GM12878 (cell line): Measurements from ENCODE around the gene APCDD1. TPM values are rescaled to one million over a fixed set of nuclear protein-coding genes. Genes with fewer than 3 reads are reported as not detected.

ENCODE experiments used
- ATAC-seq: fragments of 200-7000 bp; cut with Tn5 transposase; 3 replicates; pipeline ENCODE4 v1.9.1; 2020; ENCODE audit warnings: mild to moderate bottlenecking, moderate library complexity
- BruUV-seq: library from RNA; stranded (reverse); fragments of 400-500 nt; replicated peaks from 2 replicates; lab custom pipeline; 2021; lab: Mats Ljungman, UMichigan
- CTCF ChIA-PET: fragments of 300-600 bp; sonication (Branson Sonifier 250); formaldehyde crosslinking; extraction: SDS; loops from one replicate; lab custom pipeline; 2021; ENCODE audit warnings: inconsistent platforms; lab: Yijun Ruan, JAX
- POLR2A ChIA-PET: fragments of 350-600 bp; formaldehyde crosslinking; extraction: SDS; loops from one replicate; lab custom pipeline; 2021; ENCODE audit warnings: inconsistent platforms; lab: Charles Lee
- RAD21 ChIA-PET: fragments of 300-600 bp; sonication (Branson Sonifier 250); formaldehyde crosslinking; loops from one replicate; lab custom pipeline; 2023; ENCODE audit warnings: antibody characterized with exemption; ENCODE audit not compliant: unreplicated experiment; lab: Charles Lee
- SMC1A ChIA-PET: fragments of 300-600 bp; sonication (Branson Sonifier 250); formaldehyde crosslinking; loops from one replicate; lab custom pipeline; 2023; ENCODE audit not compliant: unreplicated experiment, uncharacterized antibody; lab: Charles Lee
- DNase-seq: peaks from one replicate; pipeline ENCODE4 v3.0.0-alpha.2; 2011; ENCODE audit warnings: low read depth, low spot score
- FAIRE-seq: peaks from 3 replicates; lab custom pipeline; 2011; peaks lifted over from hg19 to GRCh38; lab: Jason Lieb, UNC
- H2AFZ ChIP-seq: 2 replicates; pipeline ENCODE4 v1.6.0; 2011; ENCODE audit warnings: low read depth, low read length, control low read depth; ENCODE audit not compliant: control insufficient read depth
- H3K27ac ChIP-seq: 2 replicates; pipeline ENCODE4 v1.5.1; 2011; ENCODE audit warnings: control low read depth; ENCODE audit not compliant: control insufficient read depth, insufficient read depth
- H3K27me3 ChIP-seq, 2 experiments: replicated peaks in 1 of 2; 2 replicates each; pipeline versions ENCODE4 v1.6.0 to v1.6.1; 2011; ENCODE audit warnings: low read length in 1 of 2; ENCODE audit not compliant: control insufficient read depth in 2 of 2, insufficient read depth in 2 of 2
- H3K36me3 ChIP-seq, 2 experiments: 2 replicates each; pipeline ENCODE4 v1.5.1; 2011; ENCODE audit warnings: low read length in 1 of 2; ENCODE audit not compliant: control insufficient read depth in 2 of 2, insufficient read depth in 2 of 2
- H3K4me1 ChIP-seq: 2 replicates; pipeline ENCODE4 v1.6.1; 2011; ENCODE audit warnings: mild to moderate bottlenecking, low read length, moderate library complexity, mixed read lengths; ENCODE audit not compliant: control insufficient read depth, insufficient read depth
- H3K4me2 ChIP-seq: 2 replicates; pipeline ENCODE4 v1.6.0; 2011; ENCODE audit warnings: control low read depth; ENCODE audit not compliant: control insufficient read depth, insufficient read depth
- H3K4me3 ChIP-seq: fragments of 200-600 bp; sonication (generic); 2 replicates; pipeline ENCODE4 v1.5.1; 2016
- H3K79me2 ChIP-seq: 2 replicates; pipeline ENCODE4 v1.6.0; 2011; ENCODE audit warnings: low read length; ENCODE audit not compliant: control insufficient read depth, insufficient read depth
- H3K9ac ChIP-seq: 2 replicates; pipeline ENCODE4 v1.8.0; 2011; ENCODE audit warnings: low read length, control low read depth, mixed read lengths; ENCODE audit not compliant: control insufficient read depth, insufficient read depth
- H3K9me3 ChIP-seq: replicated peaks from 3 replicates; pipeline ENCODE4 v1.5.1; 2011; ENCODE audit warnings: mild to moderate bottlenecking, low read length; ENCODE audit not compliant: control insufficient read depth, insufficient read depth
- H4K20me1 ChIP-seq: 2 replicates; pipeline ENCODE4 v1.6.0; 2011; ENCODE audit not compliant: control insufficient read depth, insufficient read depth
- ATF3 ChIP-seq: IDR thresholded peaks from 2 replicates; pipeline ENCODE4 v1.6.1; 2011; ENCODE audit warnings: low read depth, mild to moderate bottlenecking, low read length, moderate library complexity, borderline replicate concordance; ENCODE audit errors: extremely low read depth
- ATF7 ChIP-seq: fragments of 450-650 bp; IDR thresholded peaks from 2 replicates; pipeline ENCODE4 v1.6.1; 2016; ENCODE audit warnings: low read depth, mild to moderate bottlenecking
- BCL3 ChIP-seq: IDR thresholded peaks from 2 replicates; pipeline ENCODE4 v1.6.1; 2011; ENCODE audit warnings: borderline replicate concordance, low read depth, mild to moderate bottlenecking, moderate library complexity, low read length; ENCODE audit not compliant: insufficient read depth, poor library complexity, severe bottlenecking
- CHD1 ChIP-seq: IDR thresholded peaks from 2 replicates; pipeline ENCODE4 v1.6.1; 2012; ENCODE audit warnings: low read depth, low read length, improper control_type of control experiment
- CTCF ChIP-seq, 3 experiments: IDR thresholded peaks in 2 of 3; conservative IDR thresholded peaks in 1 of 3; 2 replicates each; pipeline ENCODE4 v1.5.1; 2011; ENCODE audit warnings: low read depth in 3 of 3, low read length in 3 of 3, mild to moderate bottlenecking in 3 of 3, control low read depth in 2 of 3, moderate library complexity in 2 of 3, inconsistent platforms in 1 of 3, mixed read lengths in 1 of 3; ENCODE audit not compliant: control insufficient read depth in 2 of 3, insufficient read depth in 1 of 3; ENCODE audit errors: extremely low read depth in 1 of 3
- EP300 ChIP-seq, 2 experiments: fragments of 150-350 bp in 1 of 2; IDR thresholded peaks; 2 replicates each; pipeline ENCODE4 v1.6.1; 2011 to 2012; ENCODE audit warnings: low read depth in 2 of 2, low read length in 2 of 2, borderline replicate concordance in 1 of 2, improper control_type of control experiment in 1 of 2, inconsistent platforms in 1 of 2; ENCODE audit not compliant: control insufficient read depth in 1 of 2
- ESRRA ChIP-seq: IDR thresholded peaks from 2 replicates; pipeline ENCODE4 v1.6.1; 2012; ENCODE audit warnings: mild to moderate bottlenecking, low read length, improper control_type of control experiment
- JUND ChIP-seq: IDR thresholded peaks from 2 replicates; pipeline ENCODE4 v1.6.1; 2012; ENCODE audit warnings: low read depth, mild to moderate bottlenecking, low read length, improper control_type of control experiment, moderate library complexity
- LARP7 ChIP-seq: fragments of 450-650 bp; IDR thresholded peaks from 2 replicates; pipeline ENCODE4 v1.6.1; 2017; ENCODE audit warnings: mild to moderate bottlenecking
- NFYB ChIP-seq: IDR thresholded peaks from 2 replicates; pipeline ENCODE4 v1.6.1; 2011; ENCODE audit warnings: low read depth, mild to moderate bottlenecking, low read length, improper control_type of control experiment, moderate library complexity; ENCODE audit not compliant: insufficient read depth
- POLR2AphosphoS5 ChIP-seq: IDR thresholded peaks from 2 replicates; pipeline ENCODE4 v1.6.1; 2011; ENCODE audit warnings: mild to moderate bottlenecking, low read length, inconsistent platforms
- RAD51 ChIP-seq: fragments of 450-650 bp; IDR thresholded peaks from 2 replicates; pipeline ENCODE4 v1.6.1; 2016; ENCODE audit warnings: moderate library complexity, mild to moderate bottlenecking, inconsistent platforms
- SIN3A ChIP-seq: IDR thresholded peaks from 2 replicates; pipeline ENCODE4 v1.6.1; 2012; ENCODE audit warnings: low read depth, low read length, improper control_type of control experiment
- TARDBP ChIP-seq: IDR thresholded peaks from 2 replicates; pipeline ENCODE4 v1.6.1; 2016; ENCODE audit warnings: borderline replicate concordance
- WRNIP1 ChIP-seq: IDR thresholded peaks from 2 replicates; pipeline ENCODE4 v1.6.1; 2011; ENCODE audit warnings: low read depth, low read length, improper control_type of control experiment, borderline replicate concordance
- ZNF24 ChIP-seq: fragments of 450-650 bp; IDR thresholded peaks from 2 replicates; pipeline ENCODE4 v1.6.1; 2017; ENCODE audit warnings: antibody characterized with exemption, mild to moderate bottlenecking
- ZNF274 ChIP-seq: IDR thresholded peaks from one replicate; pipeline ENCODE4 v1.8.0; 2011; ENCODE audit not compliant: insufficient read length, insufficient read depth
- WGBS: methylation state at CpG from one replicate; pipeline ENCODE4 v1.1.6; 2016; ENCODE audit warnings: low lambda C conversion rate; ENCODE audit not compliant: insufficient replicate concordance, insufficient coverage; ENCODE audit errors: missing lambda C conversion rate; 5-methylcytosine and 5-hydroxymethylcytosine counted together
- in situ Hi-C: fragments of 300-500 bp; cut with MboI; formaldehyde crosslinking; loops from 9 replicates; pipeline ENCODE4 v1.14.3; 2018; ENCODE audit warnings: mixed read lengths
- intact Hi-C: fragments of 100-400 bp; cut with micrococcal nuclease; formaldehyde crosslinking; loops from one replicate; pipeline ENCODE4 v1.14.2; 2022; ENCODE audit not compliant: unreplicated experiment
- polyA plus RNA-seq, 11 experiments: library from polyadenylated mRNA; depleted of rRNA in 4 of 11; unstranded in 6 of 11; stranded (reverse) in 5 of 11; fragments of >200 nt; fragmentation: Nextera tagmentation in 4 of 11; fragmentation: Illumina TruSeq in 1 of 11; extraction: Ambion mirVana in 4 of 11; extraction: Trizol in 1 of 11; gene quantifications; 1 replicate in 1 of 11; 2 replicates in 10 of 11; pipeline versions ENCODE4 v1.2.1 to v1.2.3, GENCODE V29; 2011 to 2016; ENCODE audit warnings: inconsistent platforms in 2 of 11, missing spikeins in 2 of 11, low read depth in 1 of 11
- total RNA-seq, 4 experiments: library from RNA; depleted of rRNA in 3 of 4; stranded (reverse); fragments of >200 nt in 3 of 4; fragmentation: Illumina TruSeq in 1 of 4; extraction: Trizol in 1 of 4; gene quantifications; 2 replicates each; pipeline versions ENCODE4 v1.2.1 to v1.2.3, GENCODE V29; 2013 to 2021

The APCDD1 gene
- total and polyA plus RNA-seq, 10 of the 15 experiments (the other 5 are each of a cell fraction or from before 2014, with no cell fraction given): not detected

GRCh38 chr18:10525697-10526560, 71.5 kb downstream of the APCDD1 start, which contains the start of gene NAPG:
NAPG (plus strand) TSS chr18:10526027; CDS start chr18:10526103, 76 bp downstream.
- peak; percentile 85 for ATAC-seq
- ChIA-PET RAD21 (interaction anchor here (1.0 to 1.9 kb wide), 6 partner anchors 9 to 628 kb away, joined by 3 to 7 read pairs (median 4); no protein-coding TSS in a partner anchor), CTCF (interaction anchor here (0.6 to 1.6 kb wide), 5 partner anchors 12 to 627 kb away, joined by 3 to 7 read pairs (median 3); no protein-coding TSS in a partner anchor), SMC1A (interaction anchor here (1.4 to 1.6 kb wide), 3 partner anchors 43 to 612 kb away, joined by 3 to 9 read pairs (median 5); partner anchors contain the start of gene VAPA), POLR2A (interaction anchor here (0.6 kb wide), 2 partner anchors 43 kb away, joined by 3 read pairs; no protein-coding TSS in a partner anchor)
- H3K9ac ChIP-seq: peak within 1 kb of the TSS; percentile 94
- peak within 1 kb of the TSS; percentile 68 for H3K27ac ChIP-seq
- peaks cover 16% of the 10 kb centered on the region for H3K4me1 ChIP-seq
- H3K36me3 ChIP-seq: 0 out of 4 replicates have a peak, but pooled peaks cover 0 to 2% of the 10 kb centered on the region in 2 experiments
- under 1% methylated on average over 68 of the region's 68 CpGs for WGBS
- no peaks in the 10 kb centered on the region for H3K27me3 ChIP-seq
- peak; percentile 82 for DNase-seq
- H3K9me3 ChIP-seq: no peaks in the 10 kb centered on the region
- no peaks in the 10 kb centered on the region for H4K20me1 ChIP-seq
- peak within 1 kb of the TSS; percentile 83 for H3K4me2 ChIP-seq
- peak; percentile 71 for FAIRE-seq
- peak within 1 kb of the TSS; percentile 97 for H3K4me3 ChIP-seq
- H3K79me2 ChIP-seq: peaks cover 49% of the 10 kb centered on the region
- in situ Hi-C loops (no loop called here), intact Hi-C loops (no loop called here)
- peak within 1 kb of the TSS; percentile 85 for H2AFZ ChIP-seq
- no TSS peak for BruUV-seq
- TF ChIP-seq RAD51 (no peak), NFYB (no peak), LARP7 (no peak; the same call in 1 of the 2 replicates), CHD1 (0 out of 2 replicates have a peak, but pooled peaks have one; percentile 29), SIN3A (peak; percentile 78), EP300 (IDR thresholded peaks at IDR 0.05; ENCODE audit: borderline replicate concordance in 1 of 2, control insufficient read depth in 1 of 2, low read depth in 2 of 2, low read length in 2 of 2) (0 out of 4 replicates have a peak, but pooled peaks of 1 of the 2 experiments have one; percentile 21), ESRRA (no peak), CTCF (IDR thresholded peaks at IDR 0.05 in 2 of 3, conservative IDR thresholded peaks at IDR 0.05 in 1 of 3; ENCODE audit: control insufficient read depth in 2 of 3, extremely low read depth in 1 of 3, insufficient read depth in 1 of 3, low read depth in 3 of 3, low read length in 3 of 3) (no peak), POLR2AphosphoS5 (peak; percentile 81), TARDBP (no peak), WRNIP1 (no peak), ATF3 (no peak; the same call in 1 of the 2 replicates), ATF7 (no peak), JUND (0 out of 2 replicates have a peak, but pooled peaks have one; percentile 16), BCL3 (no peak), ZNF24 (no peak), ZNF274 (no peak)
